Nephron (organoid): ENCODE results near the gene PPRC1.

ENCODE experiments used
- H3K27ac Mint-ChIP-seq, 3 experiments: 2 replicates each; pipeline ENCODE4 v1.8.0; 2020; ENCODE audit warnings: mixed read lengths in 3 of 3, mild to moderate bottlenecking in 2 of 3, moderate library complexity in 1 of 3
- H3K27me3 Mint-ChIP-seq: 2 replicates; pipeline ENCODE4 v1.8.0; 2021; ENCODE audit warnings: low read depth, mild to moderate bottlenecking, moderate library complexity, mixed read lengths
- H3K36me3 Mint-ChIP-seq: 2 replicates; pipeline ENCODE4 v1.8.0; 2020; ENCODE audit warnings: low read depth, mixed read lengths
- H3K4me1 Mint-ChIP-seq: 2 replicates; pipeline ENCODE4 v1.8.0; 2020; ENCODE audit warnings: mixed read lengths
- H3K4me3 Mint-ChIP-seq, 3 experiments: 2 replicates each; pipeline ENCODE4 v1.8.0; 2020; ENCODE audit warnings: mild to moderate bottlenecking in 3 of 3, mixed read lengths in 3 of 3, moderate library complexity in 2 of 3
- H3K9me3 Mint-ChIP-seq: 2 replicates; pipeline ENCODE4 v1.8.0; 2020; ENCODE audit warnings: mixed read lengths
- TF ChIP-seq, protein P1 (sequence below), 3 experiments: fragments of 200-600 bp; sonication (generic); IDR thresholded peaks; one replicate each; pipeline ENCODE4 v1.5.0; 2021; ENCODE audit warnings: antibody characterized with exemption in 3 of 3; ENCODE audit not compliant: unreplicated experiment in 3 of 3

PPRC1 gene

DNA sequence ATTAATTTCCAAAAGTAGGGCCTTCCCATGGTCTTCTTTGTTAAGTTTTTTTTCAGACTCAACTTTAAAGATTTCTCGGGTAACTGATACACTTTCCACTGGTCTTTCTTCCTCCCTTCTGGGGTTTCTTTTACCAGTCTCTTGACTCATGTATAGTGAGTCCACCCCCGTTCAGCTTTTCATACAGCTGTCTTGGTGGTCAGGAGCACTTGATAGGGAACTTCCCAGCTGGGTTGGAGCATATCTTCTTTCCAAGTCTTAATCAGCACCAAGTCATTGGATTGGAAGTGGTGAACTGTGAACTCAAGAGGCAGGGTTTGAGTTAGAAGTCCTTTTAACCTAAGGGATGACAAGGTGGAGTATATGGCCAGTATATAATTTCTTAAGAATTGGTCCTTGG lies 64.1 kb downstream of the PPRC1 start:
- peaks cover 30% of the 10 kb centered on the region for H3K27me3 Mint-ChIP-seq
- H3K9me3 Mint-ChIP-seq = peaks cover 23% of the 10 kb centered on the region
- no peaks in the 10 kb centered on the region for H3K36me3 Mint-ChIP-seq
- TF ChIP-seq, protein P1, sequence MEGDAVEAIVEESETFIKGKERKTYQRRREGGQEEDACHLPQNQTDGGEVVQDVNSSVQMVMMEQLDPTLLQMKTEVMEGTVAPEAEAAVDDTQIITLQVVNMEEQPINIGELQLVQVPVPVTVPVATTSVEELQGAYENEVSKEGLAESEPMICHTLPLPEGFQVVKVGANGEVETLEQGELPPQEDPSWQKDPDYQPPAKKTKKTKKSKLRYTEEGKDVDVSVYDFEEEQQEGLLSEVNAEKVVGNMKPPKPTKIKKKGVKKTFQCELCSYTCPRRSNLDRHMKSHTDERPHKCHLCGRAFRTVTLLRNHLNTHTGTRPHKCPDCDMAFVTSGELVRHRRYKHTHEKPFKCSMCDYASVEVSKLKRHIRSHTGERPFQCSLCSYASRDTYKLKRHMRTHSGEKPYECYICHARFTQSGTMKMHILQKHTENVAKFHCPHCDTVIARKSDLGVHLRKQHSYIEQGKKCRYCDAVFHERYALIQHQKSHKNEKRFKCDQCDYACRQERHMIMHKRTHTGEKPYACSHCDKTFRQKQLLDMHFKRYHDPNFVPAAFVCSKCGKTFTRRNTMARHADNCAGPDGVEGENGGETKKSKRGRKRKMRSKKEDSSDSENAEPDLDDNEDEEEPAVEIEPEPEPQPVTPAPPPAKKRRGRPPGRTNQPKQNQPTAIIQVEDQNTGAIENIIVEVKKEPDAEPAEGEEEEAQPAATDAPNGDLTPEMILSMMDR (IDR thresholded peaks at IDR 0.05; ENCODE audit: unreplicated experiment in 3 of 3) = no peak
- H3K4me3 Mint-ChIP-seq = no peak overlapping the region
- peaks cover 5% of the 10 kb centered on the region for H3K4me1 Mint-ChIP-seq
- H3K27ac Mint-ChIP-seq = no peak overlapping the region

DNA sequence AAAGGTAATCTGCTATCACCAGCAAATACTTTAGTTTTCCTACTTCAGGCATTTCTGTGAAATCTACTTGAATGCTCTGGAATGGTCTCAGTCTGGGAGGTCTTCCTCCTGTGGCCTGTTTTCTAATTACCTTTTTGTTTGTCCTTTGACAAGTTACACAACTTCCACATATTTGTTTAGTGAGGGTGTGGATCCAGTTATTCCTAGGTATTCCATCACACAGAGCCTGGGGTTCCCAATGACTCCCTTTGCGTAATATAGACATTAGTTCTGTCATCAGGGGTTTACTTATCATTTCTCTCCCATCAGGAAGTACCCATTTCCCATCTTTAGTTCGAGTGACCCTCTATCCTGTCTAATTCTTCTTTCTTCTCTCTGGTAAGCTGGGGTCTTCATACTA lies 65.2 kb downstream of the PPRC1 start:
- TF ChIP-seq, protein P1 (IDR thresholded peaks at IDR 0.05; ENCODE audit: unreplicated experiment in 3 of 3) = no peak
- Mint-ChIP-seq H3K36me3 (no peaks in the 10 kb centered on the region), H3K27ac (no peak overlapping the region), H3K27me3 (peaks cover 27% of the 10 kb centered on the region), H3K4me1 (peaks cover 5% of the 10 kb centered on the region), H3K9me3 (peaks cover 24% of the 10 kb centered on the region), H3K4me3 (no peak overlapping the region)
